Left cardiac atrium (tissue), 4 donors: ENCODE data around the gene TMEM72. TPM values are rescaled to one million over a fixed set of nuclear protein-coding genes. Genes with fewer than 3 reads are reported as not detected.

Experiments
- ATAC-seq, 2 donors: fragments of 200-7000 bp; cut with Tn5 transposase; one replicate each; pipeline ENCODE4 v1.9.1; 2020; ENCODE audit warnings: mild to moderate bottlenecking in 2 of 2, moderate library complexity in 2 of 2
- DNase-seq: peaks from one replicate; pipeline ENCODE4 v3.0.0-alpha.2; 2020
- intact Hi-C, 2 donors: fragments of 100-400 bp; cut with DNase I; formaldehyde crosslinking; loops; one replicate each; pipeline versions ENCODE4 v1.14.1 to v1.15.1; 2022 to 2023
- total RNA-seq, 2 donors: library from RNA; stranded (reverse); fragmentation: NEBNext Ultra II Directional; extraction: Animal tissue kit (Norgen Biotek cat#: 25700); gene quantifications; one replicate each; pipeline ENCODE4 v1.2.1, GENCODE V29; 2021
- donor health status: DM: no; HTN: yes; CAD: no.
- donor health status: DM: no; HTN: yes; CAD: no; lungs with severe emphysema.
- donor health status: DM: yes; HTN: yes; CAD: no.
- donor health status: Dilated cardiomyopathy.

Gene TMEM72
- total RNA-seq, 2 donors from 2014 or later, result 0.21 to 0.27 TPM

DNA sequence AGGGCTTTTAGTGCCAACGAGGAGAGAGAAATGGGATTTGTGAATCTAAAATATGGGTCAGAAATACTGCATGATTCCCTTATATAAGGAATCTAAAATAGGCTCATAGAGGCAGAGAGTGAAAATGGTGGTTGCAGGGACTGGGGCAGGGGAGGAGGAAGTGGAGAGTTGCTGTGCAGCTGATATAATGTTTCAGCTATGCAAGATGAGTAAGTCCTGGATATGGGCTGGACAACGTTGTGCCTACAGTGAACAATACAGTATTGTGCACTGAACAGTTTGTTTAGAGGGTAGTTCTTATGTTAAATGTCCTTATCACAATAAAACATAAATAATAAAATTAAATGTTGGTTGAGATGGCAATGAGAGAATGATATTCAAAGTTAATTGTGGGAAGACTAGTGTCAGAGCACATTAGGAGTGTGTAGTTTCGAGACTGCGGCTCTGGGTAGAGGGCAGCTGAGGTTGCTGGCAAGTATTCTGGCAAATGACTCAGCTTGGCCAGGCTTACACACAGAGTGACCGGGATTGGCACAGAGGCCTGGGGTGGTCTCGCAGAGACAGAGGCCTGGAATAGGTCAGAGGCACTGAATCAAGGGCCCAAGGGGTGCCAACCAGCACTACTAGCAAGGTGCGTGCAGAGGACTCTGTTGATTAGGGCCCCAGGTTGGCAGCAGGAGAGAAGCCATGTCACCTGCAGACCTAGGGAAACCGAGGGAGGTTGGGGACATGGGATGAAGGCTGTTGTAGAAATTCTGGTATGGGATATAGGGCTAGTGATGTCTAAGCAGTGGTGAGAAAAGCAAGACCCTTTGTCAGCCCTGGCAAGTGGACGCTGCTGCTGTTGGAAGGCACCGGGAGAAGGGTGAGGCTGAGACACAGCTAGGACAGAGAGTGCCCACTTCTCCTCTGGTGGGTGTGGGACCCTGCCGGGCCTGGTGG lies 70.3 kb downstream of the TMEM72 start:
- intact Hi-C loops, result no loop called here
- peak; percentile 72 for DNase-seq
- peak; percentile 44 to 66 for ATAC-seq

DNA sequence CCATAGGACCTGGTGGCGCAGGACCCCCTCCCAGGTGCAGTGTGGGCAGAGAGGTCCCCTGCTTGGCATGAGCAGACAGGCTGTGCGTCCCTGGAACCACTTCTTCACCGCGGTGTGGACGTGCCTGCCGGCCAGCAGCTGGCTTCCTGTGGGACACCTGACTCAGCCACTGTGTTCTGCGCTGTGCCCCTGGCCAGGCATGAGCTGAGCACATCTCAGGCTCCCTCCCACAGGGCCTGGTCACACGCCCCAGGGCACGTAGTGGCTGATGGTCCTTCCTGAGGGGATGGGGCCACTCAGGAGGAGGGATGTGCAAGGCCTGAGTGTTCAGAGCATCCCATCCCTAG lies 71.0 kb downstream of the TMEM72 start:
- peak; percentile 66 for DNase-seq
- ATAC-seq, result peak; percentile 7 to 52
- intact Hi-C loops, result no loop called here

DNA sequence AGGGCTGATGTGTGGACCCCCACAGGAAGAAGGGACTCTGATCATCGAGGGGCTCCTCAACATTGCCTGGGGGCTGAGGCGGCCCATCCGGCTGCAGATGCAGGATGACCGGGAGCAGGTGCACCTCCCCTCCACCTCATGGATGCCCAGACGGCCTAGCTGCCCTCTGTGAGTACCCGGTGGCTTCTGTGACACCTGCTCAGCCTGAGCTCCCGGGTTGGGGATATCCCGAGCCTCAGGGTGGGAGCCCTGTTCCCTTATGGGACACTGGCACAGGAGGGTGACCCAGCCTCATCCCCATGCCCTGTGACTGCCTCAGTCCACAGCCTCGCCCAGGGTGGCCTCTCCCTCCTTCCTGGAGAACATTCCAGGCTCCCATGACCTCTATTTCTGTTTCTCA lies 71.4 kb downstream of the TMEM72 start:
- DNase-seq (no peak), ATAC-seq (no peak)
- intact Hi-C loops, result no loop called here

DNA sequence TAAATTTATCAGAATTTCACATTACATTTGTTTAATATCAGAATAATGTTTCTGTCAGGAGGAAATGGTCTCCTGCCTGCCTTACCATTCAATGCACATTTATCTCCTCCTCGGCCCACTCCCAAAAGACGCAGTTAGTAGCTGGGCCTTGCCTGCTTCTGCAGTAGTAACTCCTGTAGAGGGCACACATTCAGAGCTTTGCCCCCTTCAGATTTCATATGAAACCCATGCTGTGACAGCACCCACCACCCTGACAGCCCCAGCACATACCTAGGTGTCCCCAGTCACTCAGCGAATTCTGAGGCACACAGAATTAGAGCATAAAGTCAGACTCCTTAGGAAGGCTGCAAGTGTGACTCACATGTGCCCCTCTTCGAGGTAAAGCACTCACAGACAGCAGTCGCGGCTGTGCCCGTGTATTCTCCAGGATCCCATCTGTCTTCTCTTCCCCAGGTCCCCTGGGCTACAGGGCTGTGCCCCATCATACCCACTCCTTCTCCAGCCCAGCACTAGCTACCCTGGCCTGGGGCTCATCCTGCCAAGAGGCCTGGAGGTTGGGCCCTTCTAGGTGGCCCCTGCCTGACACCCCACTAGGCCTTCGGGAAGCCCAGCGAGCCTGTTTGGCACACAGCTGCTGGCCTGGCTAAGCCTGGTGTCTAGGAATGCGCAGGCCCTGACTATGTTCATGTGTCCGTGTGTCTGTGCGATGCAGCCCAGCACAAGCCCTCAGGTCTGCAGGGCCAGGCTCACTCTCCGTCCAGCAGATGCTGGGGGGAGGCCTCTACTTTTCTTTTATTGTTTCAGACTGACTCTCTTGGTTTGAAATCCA lies 72.1 kb downstream of the TMEM72 start:
- ATAC-seq, result no peak
- intact Hi-C loops, result no loop called here
- no peak for DNase-seq

DNA sequence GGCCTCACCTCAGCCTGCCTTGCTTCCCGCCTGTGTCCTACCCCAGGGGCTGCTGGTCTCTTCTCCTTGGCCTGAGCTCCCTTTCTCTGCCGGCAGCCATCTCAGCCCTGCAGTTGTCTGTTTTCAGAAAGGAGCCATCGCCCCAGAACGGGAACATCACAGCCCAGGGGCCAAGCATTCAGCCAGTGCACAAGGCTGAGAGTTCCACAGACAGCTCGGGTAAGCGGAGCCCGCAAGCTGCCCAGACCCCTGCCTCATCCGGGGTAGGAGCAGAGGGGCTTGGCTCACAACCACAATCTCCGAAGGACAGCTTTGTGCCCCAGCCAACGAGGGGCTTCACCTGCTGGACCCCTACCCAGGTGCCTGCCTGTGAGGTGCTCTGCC lies 72.8 kb downstream of the TMEM72 start:
- ATAC-seq (no peak), DNase-seq (no peak)
- intact Hi-C loops, result no loop called here

DNA sequence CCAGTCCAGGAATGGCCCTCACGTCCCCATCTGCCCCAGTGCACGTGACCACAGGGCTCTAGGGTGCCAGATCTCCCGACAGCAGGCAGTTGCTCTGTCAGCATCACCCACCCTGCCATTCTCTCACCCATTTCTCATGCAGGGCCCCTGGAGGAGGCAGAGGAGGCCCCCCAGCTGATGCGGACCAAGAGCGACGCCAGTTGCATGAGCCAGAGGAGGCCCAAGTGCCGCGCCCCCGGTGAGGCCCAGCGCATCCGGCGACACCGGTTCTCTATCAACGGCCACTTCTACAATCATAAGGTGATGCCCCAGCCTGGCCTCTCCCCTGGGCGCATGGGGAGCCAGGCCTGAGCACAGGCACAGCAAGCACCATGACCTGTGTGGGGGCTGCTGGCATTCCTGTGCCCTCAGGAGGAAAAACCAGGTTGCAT lies 73.5 kb downstream of the TMEM72 start:
- ATAC-seq (no peak), DNase-seq (no peak)
- intact Hi-C loops, result no loop called here

DNA sequence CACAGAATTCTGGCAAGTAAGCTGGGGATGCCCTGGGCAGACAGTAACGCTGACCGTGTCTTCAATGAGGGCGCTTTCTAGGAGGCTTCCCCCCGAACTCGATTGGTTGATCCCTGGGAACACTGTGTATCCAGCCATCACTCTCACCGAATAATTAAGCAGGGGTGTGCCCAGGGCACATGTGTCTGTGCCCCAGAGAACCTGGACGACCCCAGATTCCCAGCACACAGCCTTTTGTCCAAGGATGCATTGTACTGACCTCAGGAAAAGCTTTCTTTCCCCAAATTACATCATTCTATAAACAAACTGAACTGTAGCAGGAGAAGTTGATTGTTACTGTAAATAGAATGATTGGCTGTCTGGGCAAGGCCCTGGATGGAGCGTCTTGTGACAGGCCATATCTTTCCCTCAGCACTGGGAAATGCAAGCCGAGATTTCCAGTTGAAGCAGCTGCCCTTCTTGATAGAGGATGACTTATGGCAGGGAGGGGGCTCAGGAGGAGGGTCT lies 74.1 kb downstream of the TMEM72 start:
- DNase-seq (no peak), ATAC-seq (peak in 1 of 2 donors; percentile 2)
- intact Hi-C loops, result no loop called here

DNA sequence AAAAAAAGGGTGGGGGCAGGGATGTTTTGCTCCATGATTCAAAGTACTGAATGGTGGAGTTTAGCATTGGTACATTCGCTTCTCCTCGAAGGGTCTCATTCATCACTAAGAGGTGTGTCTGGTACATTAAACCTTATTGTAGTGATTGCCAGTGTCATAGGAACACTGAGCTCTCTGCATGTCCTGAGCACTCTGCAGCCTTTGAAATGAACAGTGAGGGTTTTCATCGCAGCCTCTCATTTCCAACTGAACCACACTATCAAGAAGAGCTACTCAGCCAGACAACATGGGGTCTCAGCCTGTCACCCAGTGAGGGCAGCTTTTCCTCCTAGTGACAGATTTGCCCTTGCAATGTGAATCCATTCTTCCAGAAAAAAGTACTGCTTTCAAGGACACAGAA lies 75.0 kb downstream of the TMEM72 start:
- intact Hi-C loops, result no loop called here
- ATAC-seq (no peak), DNase-seq (no peak)

Other genes with a start within 250 kb of the TMEM72 start
- 10 to 100 TPM; 48.9 to 71.5 TPM for gene RASSF4, start 48.5 kb downstream of the TMEM72 start, total RNA-seq
- 10 to 100 TPM; 36.7 to 49.2 TPM for gene DEPP1, start 67.5 kb downstream of the TMEM72 start, total RNA-seq
- 10 to 100 TPM; 18.9 to 21.1 TPM for gene ZNF22, start 89.6 kb downstream of the TMEM72 start, total RNA-seq